HAP-1 (cell line): ENCODE measurements around the gene TLR7.
A peak's percentile ranks its signal among the peaks of the same experiment; 100 is the strongest.

Experiments used
- DNase-seq, 2 experiments: peaks; one replicate each; pipeline ENCODE4 v3.0.0-alpha.2; 2016 to 2020; ENCODE audit warnings: low spot score in 2 of 2
- H3K27me3 ChIP-seq: fragments of 250-450 bp; sonication (Bioruptor Pico); 2 replicates; pipeline ENCODE4 v1.5.1; 2020; ENCODE audit warnings: low read depth, mild to moderate bottlenecking, moderate library complexity
- H3K36me3 ChIP-seq: fragments of 250-450 bp; sonication (Bioruptor Pico); replicated peaks from 2 replicates; pipeline ENCODE4 v1.5.1; 2020; ENCODE audit warnings: mild to moderate bottlenecking
- H3K4me1 ChIP-seq: fragments of 250-450 bp; sonication (Bioruptor Pico); 2 replicates; pipeline ENCODE4 v1.5.1; 2020; ENCODE audit warnings: mild to moderate bottlenecking
- H3K4me3 ChIP-seq: fragments of 250-450 bp; sonication (Bioruptor Pico); 2 replicates; pipeline ENCODE4 v1.5.1; 2020; ENCODE audit warnings: mild to moderate bottlenecking, moderate library complexity
- H3K9me3 ChIP-seq: fragments of 250-450 bp; sonication (Bioruptor Pico); 2 replicates; pipeline ENCODE4 v1.5.1; 2020; ENCODE audit warnings: mild to moderate bottlenecking, moderate library complexity
- in situ Hi-C: fragments of 300-500 bp; cut with MboI; formaldehyde crosslinking; loops from 3 replicates; pipeline ENCODE4 v1.14.3; 2020; ENCODE audit warnings: low sequenced_read_pairs, inconsistent platforms, mixed read lengths

The TLR7 gene

GRCh38 chrX:12895866-12896265, 29.0 kb downstream of the TLR7 start:
- no peak for DNase-seq
- no peak overlapping the region for H3K4me3 ChIP-seq
- in situ Hi-C loops, result loop anchor here (10.0 kb wide), 1 partner anchor 81 kb away; no protein-coding TSS in a partner anchor
- H3K27me3 ChIP-seq, result no peaks in the 10 kb centered on the region
- H3K4me1 ChIP-seq, result no peaks in the 10 kb centered on the region
- no peaks in the 10 kb centered on the region for H3K9me3 ChIP-seq
- H3K36me3 ChIP-seq, result no peaks in the 10 kb centered on the region

GRCh38 chrX:12896935-12897334, 30.1 kb downstream of the TLR7 start:
- H3K4me1 ChIP-seq, result no peaks in the 10 kb centered on the region
- in situ Hi-C loops, result loop anchor here (10.0 kb wide), 1 partner anchor 82 kb away; no protein-coding TSS in a partner anchor
- DNase-seq, result no peak
- H3K9me3 ChIP-seq, result no peaks in the 10 kb centered on the region
- no peaks in the 10 kb centered on the region for H3K27me3 ChIP-seq
- H3K36me3 ChIP-seq, result no peaks in the 10 kb centered on the region
- H3K4me3 ChIP-seq, result no peak overlapping the region

- in situ Hi-C loops, result loop anchor here (10.0 kb wide), 1 partner anchor 83 kb away; no protein-coding TSS in a partner anchor
- no peak overlapping the region for H3K4me3 ChIP-seq
- H3K27me3 ChIP-seq, result no peaks in the 10 kb centered on the region
- H3K9me3 ChIP-seq, result no peaks in the 10 kb centered on the region
- H3K36me3 ChIP-seq, result no peaks in the 10 kb centered on the region
- no peak for DNase-seq
- H3K4me1 ChIP-seq, result no peaks in the 10 kb centered on the region
These were observed 31.2 kb downstream of the TLR7 start for GRCh38 chrX:12898073-12898472.

GRCh38 chrX:12899506-12899905, 32.6 kb downstream of the TLR7 start:
- H3K36me3 ChIP-seq, result no peaks in the 10 kb centered on the region
- no peaks in the 10 kb centered on the region for H3K9me3 ChIP-seq
- no peak overlapping the region for H3K4me3 ChIP-seq
- DNase-seq, result no peak
- in situ Hi-C loops, result loop anchor here (10.0 kb wide), 1 partner anchor 85 kb away; no protein-coding TSS in a partner anchor
- no peaks in the 10 kb centered on the region for H3K27me3 ChIP-seq
- no peaks in the 10 kb centered on the region for H3K4me1 ChIP-seq

- in situ Hi-C loops, result no loop called here
- H3K27me3 ChIP-seq, result no peaks in the 10 kb centered on the region
These were observed 34.6 kb downstream of the TLR7 start for GRCh38 chrX:12901486-12901885.

GRCh38 chrX:12903646-12904045, 36.8 kb downstream of the TLR7 start:
- in situ Hi-C loops, result no loop called here
- no peak for DNase-seq
- Histone ChIP-seq H3K9me3 (no peaks in the 10 kb centered on the region), H3K36me3 (no peaks in the 10 kb centered on the region), H3K4me1 (no peaks in the 10 kb centered on the region), H3K27me3 (no peaks in the 10 kb centered on the region), H3K4me3 (no peak overlapping the region)

More at GRCh38 chrX:12901486-12901885, 34.6 kb downstream of the TLR7 start:
- H3K36me3 ChIP-seq, result no peaks in the 10 kb centered on the region
- no peaks in the 10 kb centered on the region for H3K9me3 ChIP-seq
- no peak overlapping the region for H3K4me3 ChIP-seq
- DNase-seq, result peak; percentile 25 to 83
- no peaks in the 10 kb centered on the region for H3K4me1 ChIP-seq

- no peak for DNase-seq
- no peaks in the 10 kb centered on the region for H3K36me3 ChIP-seq
- no peak within 1 kb of the TSS for H3K4me3 ChIP-seq
- H3K4me1 ChIP-seq, result no peaks in the 10 kb centered on the region
- H3K9me3 ChIP-seq, result no peaks in the 10 kb centered on the region
- no peaks in the 10 kb centered on the region for H3K27me3 ChIP-seq
- in situ Hi-C loops, result no loop called here
These were observed 39.3 kb downstream of the TLR7 start, which contains the start of gene TLR8 for GRCh38 chrX:12906046-12906761. Gene TLR8, plus strand, starts transcription at chrX:12906620. Its CDS starts 87 bp downstream, at chrX:12906707.

GRCh38 chrX:12910423-12911121, 43.7 kb downstream of the TLR7 start:
- no peaks in the 10 kb centered on the region; the same call in 1 of the 2 replicates for H3K9me3 ChIP-seq
- no peaks in the 10 kb centered on the region for H3K36me3 ChIP-seq
- DNase-seq, result no peak
- in situ Hi-C loops, result no loop called here
- no peak overlapping the region for H3K4me3 ChIP-seq
- H3K27me3 ChIP-seq, result no peaks in the 10 kb centered on the region
- no peaks in the 10 kb centered on the region for H3K4me1 ChIP-seq

- DNase-seq, result no peak
- in situ Hi-C loops, result no loop called here
- Histone ChIP-seq H3K4me1 (no peaks in the 10 kb centered on the region), H3K27me3 (no peaks in the 10 kb centered on the region), H3K4me3 (no peak overlapping the region), H3K36me3 (no peaks in the 10 kb centered on the region), H3K9me3 (no peaks in the 10 kb centered on the region; the same call in 1 of the 2 replicates)
These were observed 44.2 kb downstream of the TLR7 start for GRCh38 chrX:12911122-12911470.

- Histone ChIP-seq H3K36me3 (no peaks in the 10 kb centered on the region), H3K9me3 (no peaks in the 10 kb centered on the region; the same call in 1 of the 2 replicates), H3K4me1 (no peaks in the 10 kb centered on the region), H3K4me3 (no peak overlapping the region), H3K27me3 (no peaks in the 10 kb centered on the region)
- in situ Hi-C loops, result no loop called here
- no peak for DNase-seq
These were observed 46.1 kb downstream of the TLR7 start for GRCh38 chrX:12912791-12913482.

GRCh38 chrX:12917753-12918152, 50.9 kb downstream of the TLR7 start:
- no peak for DNase-seq
- in situ Hi-C loops, result no loop called here

GRCh38 chrX:12919051-12919450, 52.2 kb downstream of the TLR7 start:
- Histone ChIP-seq H3K27me3 (no peaks in the 10 kb centered on the region), H3K9me3 (no peaks in the 10 kb centered on the region), H3K36me3 (no peaks in the 10 kb centered on the region), H3K4me1 (no peaks in the 10 kb centered on the region), H3K4me3 (no peak overlapping the region)
- in situ Hi-C loops, result no loop called here
- DNase-seq, result no peak

More at GRCh38 chrX:12917753-12918152, 50.9 kb downstream of the TLR7 start:
- no peak overlapping the region for H3K4me3 ChIP-seq
- H3K27me3 ChIP-seq, result no peaks in the 10 kb centered on the region
- no peaks in the 10 kb centered on the region for H3K4me1 ChIP-seq
- H3K36me3 ChIP-seq, result no peaks in the 10 kb centered on the region
- no peaks in the 10 kb centered on the region for H3K9me3 ChIP-seq

- Histone ChIP-seq H3K9me3 (no peaks in the 10 kb centered on the region), H3K36me3 (no peaks in the 10 kb centered on the region), H3K27me3 (no peaks in the 10 kb centered on the region), H3K4me1 (no peaks in the 10 kb centered on the region), H3K4me3 (no peak overlapping the region)
- in situ Hi-C loops, result no loop called here
- DNase-seq, result no peak
These were observed 52.7 kb downstream of the TLR7 start for GRCh38 chrX:12919620-12920019.

- in situ Hi-C loops, result no loop called here
- H3K36me3 ChIP-seq, result no peaks in the 10 kb centered on the region
These were observed 54.1 kb downstream of the TLR7 start for GRCh38 chrX:12920990-12921389.

More at GRCh38 chrX:12920990-12921389, 54.1 kb downstream of the TLR7 start:
- H3K4me1 ChIP-seq, result no peaks in the 10 kb centered on the region
- no peaks in the 10 kb centered on the region for H3K9me3 ChIP-seq
- no peaks in the 10 kb centered on the region for H3K27me3 ChIP-seq
- H3K4me3 ChIP-seq, result no peak overlapping the region
- DNase-seq, result no peak
